GM23248 (cell line): ENCODE data around the gene TCOF1.

ENCODE experiments used
- EZH2 ChIP-seq: fragments of 200-600 bp; sonication (generic); IDR thresholded peaks from 2 replicates; pipeline ENCODE4 v1.6.1; 2018; ENCODE audit warnings: antibody characterized with exemption, mild to moderate bottlenecking; ENCODE audit not compliant: insufficient read depth, poor library complexity, severe bottlenecking
- EZH2phosphoT487 ChIP-seq: fragments of 200-600 bp; sonication (generic); IDR thresholded peaks from 2 replicates; pipeline ENCODE4 v1.6.1; 2018; ENCODE audit warnings: antibody characterized with exemption, moderate library complexity, mild to moderate bottlenecking, low read depth; ENCODE audit not compliant: insufficient read depth

DNA sequence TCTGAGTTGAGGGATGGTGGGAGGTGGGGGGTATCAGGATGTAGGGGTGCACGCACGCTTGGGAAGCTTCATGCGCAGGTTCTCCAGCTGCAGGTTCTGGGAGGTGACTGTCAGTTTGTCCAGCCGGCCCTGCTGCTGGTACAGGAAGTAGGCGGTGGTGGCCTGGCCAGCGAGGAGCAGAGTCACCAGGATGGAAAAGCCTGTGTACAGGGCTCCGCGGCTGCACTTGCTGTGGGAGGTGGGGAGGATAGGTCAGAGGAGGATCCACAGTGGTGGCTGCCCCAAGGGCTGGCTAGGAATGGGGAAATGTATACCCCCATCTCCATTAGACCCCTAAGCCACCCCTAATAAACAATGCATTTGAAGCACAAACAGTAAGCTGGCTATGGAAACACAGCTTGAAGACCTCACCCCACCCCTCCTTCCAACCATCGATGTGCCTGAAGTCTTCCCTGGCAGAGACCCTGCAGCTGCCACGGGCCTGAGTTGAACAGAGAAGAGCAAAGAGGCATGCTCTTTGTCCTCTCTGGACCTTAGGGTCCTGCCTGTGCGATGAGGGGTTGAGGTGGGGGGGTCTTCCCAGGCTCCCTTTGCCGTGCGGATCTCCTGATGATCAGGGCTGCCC, 49.7 kb downstream of the TCOF1 start:
- TF ChIP-seq EZH2phosphoT487 (no peak), EZH2 (no peak)
